ENCODE data around the gene WRAP53.

Gene WRAP53

DNA sequence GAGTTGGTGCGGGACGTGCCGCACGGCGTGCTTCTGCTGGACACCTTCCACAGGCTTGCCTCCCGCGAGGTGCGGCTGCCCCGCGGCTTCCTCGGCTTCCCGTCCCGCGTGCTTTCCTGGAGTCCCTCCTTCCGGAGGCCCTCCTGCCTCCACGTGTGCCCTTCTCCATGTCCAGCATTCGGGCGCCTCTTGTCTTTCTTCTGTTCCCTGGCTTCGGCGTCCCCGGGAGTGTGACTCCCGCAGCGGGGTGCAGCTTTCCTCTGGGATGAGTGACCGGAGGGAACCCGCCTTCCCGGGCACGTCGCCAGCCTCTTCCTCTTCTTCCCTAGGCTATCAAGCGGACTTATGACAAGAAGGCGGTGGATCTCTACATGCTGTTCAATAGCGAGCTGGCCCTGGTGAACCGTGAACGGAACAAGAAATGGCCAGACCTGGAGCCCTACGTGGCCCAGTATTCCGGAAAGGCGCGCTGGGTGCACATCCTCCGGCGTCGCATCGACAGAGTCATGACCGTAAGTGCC lies 52.3 kb downstream of the WRAP53 start:
- H3K9ac ChIP-seq (ENCODE audit: low read depth in 1 of 2, low read length in 2 of 2) = no peak overlapping the region
- peak overlapping the region in 1 of 2 donors; percentile 35 for H3K4me3 ChIP-seq (ENCODE audit: low read depth in 1 of 2, low read length in 2 of 2)
- peaks cover 4 to 7% of the 10 kb centered on the region in 2 donors for H3K27me3 ChIP-seq (ENCODE audit: control insufficient read depth in 1 of 2, insufficient read depth in 2 of 2, low read length in 2 of 2)
- H3K4me1 ChIP-seq (ENCODE audit: control insufficient read depth in 1 of 2, insufficient read depth in 2 of 2, low read length in 2 of 2) = no peaks in the 10 kb centered on the region
- no peaks in the 10 kb centered on the region for H3K9me3 ChIP-seq (ENCODE audit: control insufficient read depth in 1 of 2, low read length in 2 of 2)
- no peak overlapping the region for H3K27ac ChIP-seq (ENCODE audit: low read depth, low read length)
- no peaks in the 10 kb centered on the region for H3K36me3 ChIP-seq (ENCODE audit: control insufficient read depth in 1 of 2, insufficient read depth in 2 of 2, low read length in 2 of 2)

DNA sequence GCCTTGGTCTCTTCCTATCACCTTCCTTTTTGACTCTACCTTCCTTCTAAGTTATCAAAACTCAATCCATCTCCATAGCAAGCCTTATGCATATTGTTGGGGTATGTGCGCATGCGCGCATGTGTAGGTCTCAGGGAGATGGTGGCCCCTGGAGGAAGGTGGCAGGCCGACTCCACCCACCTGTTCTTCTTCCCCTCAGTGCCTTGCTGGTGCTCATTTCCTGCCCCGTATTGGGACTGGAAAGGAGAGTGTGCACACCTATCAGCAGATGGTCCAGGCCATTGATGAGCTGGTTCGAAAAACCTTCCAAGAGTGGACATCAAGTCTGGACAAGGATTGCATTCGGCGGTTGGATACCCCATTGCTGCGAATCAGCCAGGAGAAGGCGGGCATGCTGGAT lies 54.5 kb downstream of the WRAP53 start:
- Histone ChIP-seq H3K4me1 (ENCODE audit: control insufficient read depth in 1 of 2, insufficient read depth in 2 of 2, low read length in 2 of 2) (no peaks in the 10 kb centered on the region), H3K27me3 (ENCODE audit: control insufficient read depth in 1 of 2, insufficient read depth in 2 of 2, low read length in 2 of 2) (peaks cover 4 to 7% of the 10 kb centered on the region in 2 donors)

DNA sequence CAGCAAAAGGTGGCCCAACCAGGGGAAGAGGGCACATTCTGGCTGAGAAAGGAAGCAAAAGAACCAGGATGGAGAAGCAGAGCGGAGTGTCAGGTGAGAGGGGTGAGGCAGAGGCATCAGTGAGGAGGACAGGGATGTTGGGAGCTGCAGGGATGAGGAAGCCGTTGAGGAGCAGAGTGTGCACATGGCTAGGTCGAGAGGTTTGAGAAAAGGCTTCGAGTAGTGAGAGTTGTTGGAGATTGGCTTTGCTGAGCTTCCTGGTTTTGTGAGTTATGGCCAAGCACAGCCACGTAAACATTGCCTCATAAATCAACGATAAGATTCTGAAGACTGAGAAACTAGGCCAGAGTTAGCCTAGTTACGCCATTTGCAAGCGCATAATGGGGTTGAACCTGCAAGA lies 56.1 kb downstream of the WRAP53 start:
- H3K9me3 ChIP-seq (ENCODE audit: control insufficient read depth in 1 of 2, low read length in 2 of 2) = no peaks in the 10 kb centered on the region
- no peaks in the 10 kb centered on the region for H3K36me3 ChIP-seq (ENCODE audit: control insufficient read depth in 1 of 2, insufficient read depth in 2 of 2, low read length in 2 of 2)
- H3K4me1 ChIP-seq (ENCODE audit: control insufficient read depth in 1 of 2, insufficient read depth in 2 of 2, low read length in 2 of 2) = no peaks in the 10 kb centered on the region
- H3K9ac ChIP-seq (ENCODE audit: low read depth in 1 of 2, low read length in 2 of 2) = no peak overlapping the region
- H3K27me3 ChIP-seq (ENCODE audit: control insufficient read depth in 1 of 2, insufficient read depth in 2 of 2, low read length in 2 of 2) = peaks cover 4 to 7% of the 10 kb centered on the region in 2 donors
- no peak overlapping the region for H3K27ac ChIP-seq (ENCODE audit: low read depth, low read length)
- H3K4me3 ChIP-seq (ENCODE audit: low read depth in 1 of 2, low read length in 2 of 2) = no peak overlapping the region

More for the DNA sequence above, 54.5 kb downstream of the WRAP53 start:
- H3K4me3 ChIP-seq (ENCODE audit: low read depth in 1 of 2, low read length in 2 of 2) = no peak overlapping the region
- H3K27ac ChIP-seq (ENCODE audit: low read depth, low read length) = no peak overlapping the region
- H3K9ac ChIP-seq (ENCODE audit: low read depth in 1 of 2, low read length in 2 of 2) = no peak overlapping the region
- H3K36me3 ChIP-seq (ENCODE audit: control insufficient read depth in 1 of 2, insufficient read depth in 2 of 2, low read length in 2 of 2) = no peaks in the 10 kb centered on the region
- H3K9me3 ChIP-seq (ENCODE audit: control insufficient read depth in 1 of 2, low read length in 2 of 2) = no peaks in the 10 kb centered on the region

GRCh38 chr17:7745748-7746470 lies 57.6 kb downstream of the WRAP53 start:
- H3K9ac ChIP-seq (ENCODE audit: low read depth in 1 of 2, low read length in 2 of 2) = no peak overlapping the region
- H3K36me3 ChIP-seq (ENCODE audit: control insufficient read depth in 1 of 2, insufficient read depth in 2 of 2, low read length in 2 of 2) = no peaks in the 10 kb centered on the region
- no peaks in the 10 kb centered on the region for H3K9me3 ChIP-seq (ENCODE audit: control insufficient read depth in 1 of 2, low read length in 2 of 2)
- no peaks in the 10 kb centered on the region for H3K4me1 ChIP-seq (ENCODE audit: control insufficient read depth in 1 of 2, insufficient read depth in 2 of 2, low read length in 2 of 2)
- H3K4me3 ChIP-seq (ENCODE audit: low read depth in 1 of 2, low read length in 2 of 2) = no peak overlapping the region
- peaks cover 0 to 3% of the 10 kb centered on the region in 2 donors for H3K27me3 ChIP-seq (ENCODE audit: control insufficient read depth in 1 of 2, insufficient read depth in 2 of 2, low read length in 2 of 2)
- no peak overlapping the region for H3K27ac ChIP-seq (ENCODE audit: low read depth, low read length)

DNA sequence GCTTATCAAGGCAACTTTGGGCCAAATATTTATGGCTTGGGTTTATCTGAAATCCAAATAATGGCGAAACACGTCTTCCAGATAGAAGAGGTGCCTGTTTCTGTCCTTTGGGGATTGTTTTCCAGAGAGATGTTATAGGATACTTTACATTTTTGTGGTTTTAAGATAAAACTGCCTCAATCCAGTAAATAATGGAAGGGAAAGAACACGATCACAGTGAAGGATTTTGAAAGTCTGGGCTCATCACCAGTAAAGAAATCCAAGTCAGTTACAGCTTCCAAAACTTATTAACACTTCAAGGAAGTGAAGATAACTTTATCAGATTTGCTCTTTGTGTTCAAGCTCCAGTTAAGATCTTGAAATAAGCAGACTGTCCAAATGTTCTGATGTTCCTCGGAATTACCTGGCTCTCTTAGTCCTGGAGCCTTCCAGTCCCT lies 59.4 kb downstream of the WRAP53 start:
- Histone ChIP-seq H3K9ac (ENCODE audit: low read depth in 1 of 2, low read length in 2 of 2) (no peak overlapping the region), H3K36me3 (ENCODE audit: control insufficient read depth in 1 of 2, insufficient read depth in 2 of 2, low read length in 2 of 2) (no peaks in the 10 kb centered on the region), H3K27ac (ENCODE audit: low read depth, low read length) (no peak overlapping the region), H3K27me3 (ENCODE audit: control insufficient read depth in 1 of 2, insufficient read depth in 2 of 2, low read length in 2 of 2) (peaks cover 0 to 3% of the 10 kb centered on the region in 2 donors), H3K4me3 (ENCODE audit: low read depth in 1 of 2, low read length in 2 of 2) (no peak overlapping the region), H3K4me1 (ENCODE audit: control insufficient read depth in 1 of 2, insufficient read depth in 2 of 2, low read length in 2 of 2) (no peaks in the 10 kb centered on the region), H3K9me3 (ENCODE audit: control insufficient read depth in 1 of 2, low read length in 2 of 2) (no peaks in the 10 kb centered on the region)

GRCh38 chr17:7748076-7748775 lies 59.9 kb downstream of the WRAP53 start:
- no peaks in the 10 kb centered on the region for H3K9me3 ChIP-seq (ENCODE audit: control insufficient read depth in 1 of 2, low read length in 2 of 2)
- H3K27ac ChIP-seq (ENCODE audit: low read depth, low read length) = no peak overlapping the region
- H3K27me3 ChIP-seq (ENCODE audit: control insufficient read depth in 1 of 2, insufficient read depth in 2 of 2, low read length in 2 of 2) = peaks cover 0 to 7% of the 10 kb centered on the region in 2 donors
- H3K4me1 ChIP-seq (ENCODE audit: control insufficient read depth in 1 of 2, insufficient read depth in 2 of 2, low read length in 2 of 2) = no peaks in the 10 kb centered on the region
- H3K4me3 ChIP-seq (ENCODE audit: low read depth in 1 of 2, low read length in 2 of 2) = no peak overlapping the region
- H3K36me3 ChIP-seq (ENCODE audit: control insufficient read depth in 1 of 2, insufficient read depth in 2 of 2, low read length in 2 of 2) = no peaks in the 10 kb centered on the region
- no peak overlapping the region for H3K9ac ChIP-seq (ENCODE audit: low read depth in 1 of 2, low read length in 2 of 2)

DNA sequence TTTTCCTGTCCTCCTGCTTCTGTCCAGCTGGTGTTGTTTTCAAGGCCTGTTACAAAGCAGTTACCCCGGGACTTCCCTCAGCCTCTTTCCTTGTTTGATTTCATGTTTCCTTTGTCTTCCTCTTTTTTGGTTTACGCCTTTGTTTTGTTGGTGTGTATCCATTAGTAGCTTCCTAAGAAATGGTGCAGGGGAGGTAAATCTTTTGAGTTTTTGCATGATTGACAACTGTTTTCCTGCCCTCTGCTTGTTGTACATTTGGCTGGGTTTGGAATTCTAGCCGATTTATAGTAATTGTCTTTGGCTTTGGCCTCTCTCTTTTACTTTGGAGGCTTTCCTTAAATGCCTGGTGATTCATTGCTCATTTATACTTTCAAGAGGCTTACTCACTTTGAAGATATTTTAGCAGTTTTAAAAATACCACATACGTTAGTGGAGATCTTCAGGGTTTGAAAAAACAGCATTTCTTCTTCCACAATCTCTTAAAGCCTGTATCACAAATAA lies 62.1 kb downstream of the WRAP53 start:
- H3K27ac ChIP-seq (ENCODE audit: low read depth, low read length) = no peak overlapping the region
- H3K9me3 ChIP-seq (ENCODE audit: control insufficient read depth in 1 of 2, low read length in 2 of 2) = no peaks in the 10 kb centered on the region
- H3K27me3 ChIP-seq (ENCODE audit: control insufficient read depth in 1 of 2, insufficient read depth in 2 of 2, low read length in 2 of 2) = peaks cover 0 to 4% of the 10 kb centered on the region in 2 donors
- H3K9ac ChIP-seq (ENCODE audit: low read depth in 1 of 2, low read length in 2 of 2) = no peak overlapping the region
- no peaks in the 10 kb centered on the region for H3K4me1 ChIP-seq (ENCODE audit: control insufficient read depth in 1 of 2, insufficient read depth in 2 of 2, low read length in 2 of 2)
- H3K36me3 ChIP-seq (ENCODE audit: control insufficient read depth in 1 of 2, insufficient read depth in 2 of 2, low read length in 2 of 2) = no peaks in the 10 kb centered on the region
- no peak overlapping the region for H3K4me3 ChIP-seq (ENCODE audit: low read depth in 1 of 2, low read length in 2 of 2)
